Heart left ventricle (tissue), 11 donors: ENCODE results near the gene KIF17. TPM values are rescaled to one million over a fixed set of nuclear protein-coding genes. Genes with fewer than 3 reads are reported as not detected.

Experiments
- polyA plus RNA-seq, 2 donors: library from polyadenylated mRNA; stranded (reverse); fragments of 200-250 nt; gene quantifications; one replicate each; pipeline ENCODE4 v1.2.3, GENCODE V29; 2013
- total RNA-seq, 9 donors: library from RNA; depleted of rRNA in 2 of 9; stranded (reverse); fragments of >200 nt in 2 of 9; fragmentation: NEBNext Ultra II Directional in 3 of 9; extraction: Animal tissue kit (Norgen Biotek cat#: 25700) in 3 of 9; gene quantifications; one replicate each; pipeline versions ENCODE4 v1.1.0 to v1.2.4, GENCODE V29; 2016 to 2023
- donor health status: ischemic (EF 13 %, LVEDD 7.1; RV severe dilation, severe dysfunction).
- donor health status: healthy with polysubstance abuse.
- donor health status: DM: no; HTN: yes; CAD: no.
- donor health status: DM: no; HTN: no; CAD: no.
- donor health status: ischemic (EF 25% LVEDD 5.7; RV mildly dilated, moderate dysfunction).
- donor health status: healthy.
- donor health status: DM: yes; HTN: yes; CAD: no.
- donor health status: PGD.
- donor health status: nonischemic (EF 23%, LVEDD 6.1; RV moderate dilation, normal function).

KIF17 gene
- total and polyA plus RNA-seq, 11 donors, result 1.6 to 9.3 (median 3.4) TPM

Other genes starting within 250 kb of the KIF17 start
- 10 to 100 TPM in 1 of 9 donors, 1 to 10 TPM in 8; 4.2 to 10.0 (median 7.3) TPM for gene CAMK2N1, start 231.8 kb downstream of the KIF17 start, total RNA-seq
- 1 to 10 TPM; 3.8 to 5.7 TPM for gene CAMK2N1, start 231.8 kb downstream of the KIF17 start, polyA plus RNA-seq
- gene MUL1, start 209.9 kb downstream of the KIF17 start, total RNA-seq, result 10 to 100 TPM; 34.5 to 57.1 (median 41.2) TPM
- 10 to 100 TPM; 12.4 to 57.3 TPM for gene MUL1, start 209.9 kb downstream of the KIF17 start, polyA plus RNA-seq
- gene FAM43B, start 165.4 kb downstream of the KIF17 start, total RNA-seq, result 1 to 10 TPM; 1.4 to 5.2 (median 2.9) TPM
- gene FAM43B, start 165.4 kb downstream of the KIF17 start, polyA plus RNA-seq, result 1 to 10 TPM; 1.2 to 1.9 TPM
- 1 to 10 TPM in 7 of 9 donors, under 1 TPM in 2; 0.63 to 7.6 (median 2.8) TPM for gene CDA, start 128.9 kb downstream of the KIF17 start, total RNA-seq
- 1 to 10 TPM; 2.9 to 5.1 TPM for gene CDA, start 128.9 kb downstream of the KIF17 start, polyA plus RNA-seq
- 100 to 1,000 TPM; 147 to 418 (median 258) TPM for gene PINK1, start 84.5 kb downstream of the KIF17 start, total RNA-seq
- gene PINK1, start 84.5 kb downstream of the KIF17 start, polyA plus RNA-seq, result 100 to 1,000 TPM; 210 to 314 TPM
- gene DDOST, start 56.6 kb downstream of the KIF17 start, total RNA-seq, result 100 to 1,000 TPM; 110 to 175 (median 128) TPM
- 100 to 1,000 TPM in 1 of 2 donors, 10 to 100 TPM in 1; 88.9 to 211 TPM for gene DDOST, start 56.6 kb downstream of the KIF17 start, polyA plus RNA-seq
- under 1 TPM in 2 of 9 donors, not detected in 7; 0.30 to 0.67 TPM for gene SH2D5, start 14.7 kb upstream of the KIF17 start, total RNA-seq
- gene SH2D5, start 14.7 kb upstream of the KIF17 start, polyA plus RNA-seq, result 10 to 100 TPM in 1 of 2 donors, not detected in 1; 12.4 TPM
- gene HP1BP3, start 69.3 kb upstream of the KIF17 start, total RNA-seq, result 100 to 1,000 TPM in 7 of 9 donors, 10 to 100 TPM in 2; 90.1 to 152 (median 132) TPM
- 10 to 100 TPM; 37.9 to 94.6 TPM for gene HP1BP3, start 69.3 kb upstream of the KIF17 start, polyA plus RNA-seq